Measurements from ENCODE around the gene MRPL23.

DNA sequence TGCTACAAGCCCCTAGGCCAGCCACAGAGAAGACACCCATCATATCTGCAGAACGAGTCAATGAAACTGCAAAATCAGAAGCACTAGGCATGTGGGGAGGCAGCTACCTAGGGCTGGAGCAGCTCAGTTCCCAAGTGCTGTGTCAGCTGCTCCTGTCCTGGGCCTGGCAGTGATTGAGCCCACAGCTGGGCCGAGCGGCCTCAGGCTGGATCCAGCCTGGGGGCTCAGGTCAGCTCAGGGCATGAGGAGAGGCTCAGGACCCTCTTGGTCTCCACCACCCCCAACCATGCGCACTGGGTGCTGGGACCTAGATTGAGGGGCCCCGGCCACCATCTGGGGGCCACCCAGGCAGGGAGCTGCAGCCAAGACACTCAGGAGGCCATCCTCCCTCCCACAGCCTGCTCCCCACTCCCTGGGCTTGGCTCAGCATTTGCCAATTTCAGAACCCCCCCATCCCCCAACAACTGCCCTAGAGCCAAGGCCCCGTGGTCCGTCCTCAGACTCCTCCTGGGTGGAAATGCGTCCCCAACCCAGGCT is 30.1 kb upstream of the MRPL23 start:
- TF ChIP-seq, protein P1, sequence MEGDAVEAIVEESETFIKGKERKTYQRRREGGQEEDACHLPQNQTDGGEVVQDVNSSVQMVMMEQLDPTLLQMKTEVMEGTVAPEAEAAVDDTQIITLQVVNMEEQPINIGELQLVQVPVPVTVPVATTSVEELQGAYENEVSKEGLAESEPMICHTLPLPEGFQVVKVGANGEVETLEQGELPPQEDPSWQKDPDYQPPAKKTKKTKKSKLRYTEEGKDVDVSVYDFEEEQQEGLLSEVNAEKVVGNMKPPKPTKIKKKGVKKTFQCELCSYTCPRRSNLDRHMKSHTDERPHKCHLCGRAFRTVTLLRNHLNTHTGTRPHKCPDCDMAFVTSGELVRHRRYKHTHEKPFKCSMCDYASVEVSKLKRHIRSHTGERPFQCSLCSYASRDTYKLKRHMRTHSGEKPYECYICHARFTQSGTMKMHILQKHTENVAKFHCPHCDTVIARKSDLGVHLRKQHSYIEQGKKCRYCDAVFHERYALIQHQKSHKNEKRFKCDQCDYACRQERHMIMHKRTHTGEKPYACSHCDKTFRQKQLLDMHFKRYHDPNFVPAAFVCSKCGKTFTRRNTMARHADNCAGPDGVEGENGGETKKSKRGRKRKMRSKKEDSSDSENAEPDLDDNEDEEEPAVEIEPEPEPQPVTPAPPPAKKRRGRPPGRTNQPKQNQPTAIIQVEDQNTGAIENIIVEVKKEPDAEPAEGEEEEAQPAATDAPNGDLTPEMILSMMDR (optimal IDR thresholded peaks at IDR 0.05 in 1 of 3, IDR thresholded peaks at IDR 0.05 in 1 of 3, conservative IDR thresholded peaks at IDR 0.05 in 1 of 3; ENCODE audit: extremely low read depth in 1 of 3, insufficient read depth in 2 of 3, low read length in 3 of 3) = no peak
- no peak for TF ChIP-seq EZH2 (IDR thresholded peaks at IDR 0.05; ENCODE audit: low read length)

All from keratinocyte (primary cell).